RCC 7860 (cell line): ENCODE measurements around the gene FBLIM1.

ENCODE experiments used
- DNase-seq: peaks from one replicate; pipeline ENCODE4 v3.0.0-alpha.2; 2015; ENCODE audit warnings: low spot score
- FAIRE-seq: peaks from 2 replicates; lab custom pipeline; 2012; peaks lifted over from hg19 to GRCh38; lab: Jason Lieb, UNC

Gene FBLIM1

GRCh38 chr1:15764269-15764764 lies 5.7 kb downstream of the FBLIM1 start:
- no peak for FAIRE-seq
- DNase-seq: no peak

DNA sequence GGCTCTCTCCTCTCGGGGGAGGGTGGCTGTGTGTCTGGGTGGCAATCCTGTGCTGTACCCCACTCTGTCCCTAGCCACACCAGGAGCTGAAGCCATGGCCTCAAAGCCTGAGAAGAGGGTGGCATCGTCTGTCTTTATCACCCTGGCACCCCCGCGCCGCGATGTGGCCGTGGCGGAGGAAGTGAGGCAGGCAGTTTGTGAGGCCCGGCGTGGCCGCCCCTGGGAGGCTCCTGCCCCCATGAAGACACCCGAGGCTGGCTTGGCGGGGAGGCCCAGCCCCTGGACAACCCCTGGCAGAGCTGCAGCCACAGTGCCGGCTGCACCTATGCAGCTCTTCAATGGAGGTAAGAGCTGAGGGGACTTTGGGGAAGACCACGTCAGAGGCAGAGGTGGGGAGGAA lies 6.3 kb downstream of the FBLIM1 start:
- DNase-seq (no peak), FAIRE-seq (no peak)

GRCh38 chr1:15765495-15766194 lies 7.0 kb downstream of the FBLIM1 start:
- DNase-seq (peak; percentile 90), FAIRE-seq (peak; percentile 53)

DNA sequence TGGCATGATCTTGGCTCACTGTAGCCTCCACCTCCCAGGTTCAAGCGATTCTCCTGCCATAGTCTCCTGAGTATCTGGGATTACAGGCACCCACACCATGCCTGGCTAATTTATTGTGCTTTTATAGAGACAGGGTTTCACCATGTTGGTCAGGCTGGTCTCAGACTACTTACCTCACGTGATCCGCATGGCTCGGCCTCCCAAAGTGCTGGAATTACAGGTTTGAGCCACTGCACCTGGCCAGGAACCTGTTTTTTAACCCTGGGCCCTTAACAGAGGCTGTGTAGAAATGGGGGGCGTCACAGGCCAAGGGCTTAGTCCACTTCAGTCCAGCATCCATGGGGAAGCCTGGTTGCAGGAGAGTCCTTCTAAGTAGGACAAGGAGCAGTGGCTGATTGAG lies 9.3 kb downstream of the FBLIM1 start:
- DNase-seq (no peak), FAIRE-seq (no peak)

DNA sequence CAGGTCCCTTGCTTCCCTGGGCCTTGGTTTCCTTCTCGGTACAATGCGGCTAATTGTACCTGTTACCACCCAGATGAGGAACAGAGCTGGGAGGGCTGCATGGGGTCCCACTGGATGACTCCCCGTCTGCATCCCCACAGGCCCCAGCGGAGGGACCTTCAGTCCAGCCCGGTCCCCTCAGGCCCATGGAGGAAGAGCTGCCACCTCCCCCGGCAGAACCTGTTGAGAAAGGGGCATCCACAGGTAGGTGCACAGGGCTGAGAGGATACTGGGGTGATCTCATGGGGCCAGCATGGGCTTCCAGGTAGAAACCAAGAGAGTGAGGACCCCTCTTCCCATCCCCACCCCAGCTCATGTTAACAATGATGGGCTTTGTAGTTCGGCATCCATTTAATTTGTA lies 9.8 kb downstream of the FBLIM1 start:
- DNase-seq: no peak
- FAIRE-seq: no peak

DNA sequence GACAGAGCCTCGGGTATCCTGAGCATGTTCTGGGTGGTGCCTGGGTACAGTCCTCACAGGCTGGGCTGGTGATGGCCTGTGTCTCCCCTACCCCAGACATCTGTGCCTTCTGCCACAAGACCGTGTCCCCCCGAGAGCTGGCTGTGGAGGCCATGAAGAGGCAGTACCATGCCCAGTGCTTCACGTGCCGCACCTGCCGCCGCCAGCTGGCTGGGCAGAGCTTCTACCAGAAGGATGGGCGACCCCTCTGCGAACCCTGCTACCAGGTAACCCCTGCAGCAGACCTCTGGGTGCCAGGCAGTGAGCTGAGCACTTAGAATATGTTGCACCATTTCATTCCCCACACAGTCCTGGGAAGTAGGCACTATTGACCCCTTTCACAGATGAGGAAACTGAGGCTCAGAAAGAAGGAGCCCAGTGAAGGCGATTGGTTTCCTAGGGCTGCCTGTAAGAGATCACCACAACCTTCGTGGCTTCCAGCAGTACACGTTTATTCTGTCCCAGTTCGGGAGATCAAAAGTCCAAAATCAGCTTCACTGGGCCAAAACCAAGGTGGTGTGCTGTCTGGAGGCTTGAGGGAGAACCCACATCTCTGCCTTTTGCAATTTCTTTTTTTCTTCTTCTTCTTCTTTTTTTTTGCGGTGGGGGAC lies 11.8 kb downstream of the FBLIM1 start:
- FAIRE-seq (no peak), DNase-seq (no peak)

DNA sequence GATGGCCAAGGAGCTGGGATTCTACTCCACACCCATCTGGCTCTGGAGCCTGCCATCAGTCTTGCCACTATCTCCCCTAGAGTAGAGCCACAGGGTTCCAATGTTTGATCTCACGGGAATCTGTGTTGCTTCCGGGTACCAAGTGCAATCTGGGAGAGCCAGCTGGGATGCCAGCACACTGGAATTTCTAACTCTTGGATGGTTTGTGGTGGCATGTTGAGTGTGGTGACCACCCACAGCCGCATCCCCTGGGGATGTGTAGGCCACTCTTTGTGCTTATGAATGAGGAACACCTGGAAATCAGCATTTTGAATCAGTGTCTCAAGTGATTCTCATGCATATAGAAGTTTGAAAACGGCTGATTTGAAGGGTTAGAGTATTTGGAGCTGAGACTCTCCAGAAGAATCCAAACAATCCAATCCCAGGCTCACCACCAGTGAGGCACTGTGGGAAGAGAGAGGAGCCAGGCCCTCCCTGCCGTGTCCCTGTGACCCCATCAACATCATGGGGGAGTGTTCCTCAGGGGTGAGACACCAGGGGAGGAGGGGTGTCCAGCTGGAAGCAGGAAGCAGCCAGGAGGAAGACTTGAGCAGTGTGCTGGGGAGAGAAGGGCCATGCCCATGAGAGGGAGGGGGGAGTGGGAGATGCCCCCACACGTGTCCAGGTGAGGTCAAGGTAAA lies 13.4 kb downstream of the FBLIM1 start:
- FAIRE-seq (no peak), DNase-seq (no peak)

- FAIRE-seq (no peak), DNase-seq (peak; percentile 11)
These were observed 17.1 kb downstream of the FBLIM1 start for GRCh38 chr1:15775706-15776105.

- DNase-seq (no peak), FAIRE-seq (no peak)
These were observed 19.5 kb downstream of the FBLIM1 start for GRCh38 chr1:15777909-15778707.

GRCh38 chr1:15785683-15786082 lies 27.1 kb downstream of the FBLIM1 start:
- FAIRE-seq: no peak
- no peak for DNase-seq

DNA sequence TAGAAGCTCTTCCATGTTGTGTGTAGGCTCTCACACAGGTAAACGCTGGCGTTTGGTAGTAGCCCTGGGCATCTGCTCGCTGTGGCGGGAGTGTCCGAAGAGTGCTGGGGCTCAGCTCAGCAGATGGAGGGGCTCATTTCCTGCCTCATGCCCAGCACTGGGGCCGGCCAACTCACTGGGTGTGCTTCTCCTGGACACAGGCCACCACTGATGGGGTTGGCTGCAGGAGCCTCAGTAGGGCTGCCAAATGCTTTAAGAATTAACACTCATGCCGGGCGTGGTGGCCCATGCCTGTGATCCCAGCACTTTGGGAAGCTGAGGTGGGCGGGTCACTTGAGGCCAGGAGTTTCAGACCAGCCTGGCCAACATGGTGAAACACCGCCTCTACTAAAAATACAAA lies 28.0 kb downstream of the FBLIM1 start:
- FAIRE-seq (no peak), DNase-seq (no peak)

- DNase-seq (peak; percentile 14), FAIRE-seq (no peak)
These were observed 30.2 kb downstream of the FBLIM1 start for GRCh38 chr1:15788624-15789301.

- DNase-seq (no peak), FAIRE-seq (no peak)
These were observed 37.5 kb downstream of the FBLIM1 start for GRCh38 chr1:15796086-15796462.

DNA sequence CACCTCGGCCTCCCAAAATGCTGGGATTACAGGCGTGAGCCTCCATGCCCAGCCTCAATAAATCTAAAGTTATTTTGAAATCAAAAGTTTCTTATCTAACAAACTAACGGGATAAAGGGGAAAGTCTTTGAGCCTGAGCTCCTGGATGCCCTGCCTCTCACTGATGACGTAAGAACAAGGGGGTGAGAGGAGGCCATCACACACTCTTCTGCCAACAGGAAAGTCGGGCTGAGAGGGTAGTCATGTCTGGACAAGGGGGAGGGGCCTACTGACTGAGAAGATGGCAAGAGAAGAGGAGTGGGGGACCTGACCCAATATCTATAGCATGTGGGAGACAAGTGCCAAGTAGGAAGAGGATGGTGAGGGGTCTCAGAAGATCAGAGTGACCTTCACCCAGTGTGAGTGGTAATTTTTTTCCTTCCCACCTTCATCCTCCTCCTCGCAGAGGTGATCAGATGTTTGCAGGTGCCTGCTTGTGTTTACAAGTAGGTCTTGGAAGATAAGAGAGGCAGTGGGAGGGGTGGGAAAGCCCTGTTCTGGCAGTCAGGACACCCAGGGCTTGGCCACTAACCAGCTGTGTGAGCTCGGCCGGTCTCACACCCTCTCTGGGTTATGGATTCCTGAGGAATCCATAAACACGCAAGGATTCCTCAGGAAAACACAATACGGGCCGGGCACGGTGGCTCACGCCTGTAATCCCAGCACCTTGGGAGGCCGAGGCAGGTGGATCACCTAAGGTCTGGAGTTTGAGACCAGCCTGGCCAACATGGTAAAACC lies 39.2 kb downstream of the FBLIM1 start:
- DNase-seq (peak; percentile 55), FAIRE-seq (no peak)

- peak; percentile 97 for DNase-seq
- peak; percentile 87 for FAIRE-seq
These were observed 40.6 kb downstream of the FBLIM1 start for GRCh38 chr1:15799004-15799867.

GRCh38 chr1:15799928-15800835 lies 41.6 kb downstream of the FBLIM1 start:
- peak; percentile 94 for FAIRE-seq
- DNase-seq: peak; percentile 100

DNA sequence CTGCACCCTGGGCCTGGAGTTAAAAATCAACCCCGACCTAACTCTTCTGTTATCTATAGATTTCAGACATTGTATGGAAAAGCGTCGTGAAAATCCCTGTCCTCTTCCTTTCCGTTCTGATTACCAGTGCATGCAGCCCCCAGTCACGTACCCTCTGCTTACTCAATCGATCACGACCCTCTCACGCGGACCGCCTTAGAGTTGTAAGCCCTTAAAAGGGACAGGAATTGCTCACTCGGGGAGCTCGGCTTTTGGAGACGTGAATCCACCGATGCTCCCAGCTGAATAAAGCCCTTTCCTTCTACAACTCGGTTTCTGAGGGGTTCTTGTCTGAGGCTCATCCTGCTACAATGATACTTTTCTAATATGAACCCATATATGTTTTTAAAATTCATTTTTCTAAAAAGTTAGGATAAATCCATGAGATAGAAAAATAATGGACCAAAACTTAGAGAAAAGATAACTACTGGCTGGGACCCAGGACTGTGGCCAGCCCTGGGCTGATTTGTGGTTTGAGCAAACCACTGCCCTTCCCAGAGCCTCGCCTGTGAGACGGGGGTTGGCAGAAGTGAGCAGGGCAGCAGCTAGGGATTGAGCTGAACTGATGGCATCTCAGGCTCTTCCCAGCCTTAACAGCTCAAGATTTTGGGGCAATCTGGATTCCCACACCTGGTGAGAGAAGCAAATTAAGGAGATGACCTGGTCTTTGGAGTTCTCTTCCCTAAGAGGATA lies 43.8 kb downstream of the FBLIM1 start:
- FAIRE-seq (peak; percentile 89), DNase-seq (peak; percentile 56)
